IMR-90 (cell line): ENCODE results near the gene CELF5.

ENCODE experiments used
- BHLHE40 ChIP-seq: fragments of 150-350 bp; IDR thresholded peaks from 2 replicates; pipeline ENCODE4 v1.6.1; 2016; ENCODE audit warnings: mild to moderate bottlenecking, low read depth, low read length
- CEBPB ChIP-seq: IDR thresholded peaks from 2 replicates; pipeline ENCODE4 v1.6.1; 2012; ENCODE audit warnings: low read depth, low read length, improper control_type of control experiment
- CHD1 ChIP-seq: IDR thresholded peaks from 2 replicates; pipeline ENCODE4 v1.6.1; 2012; ENCODE audit warnings: low read depth, low read length, improper control_type of control experiment
- CTCF ChIP-seq: conservative IDR thresholded peaks from 2 replicates; pipeline ENCODE4 v1.5.1; 2012; ENCODE audit warnings: mild to moderate bottlenecking, low read depth, low read length, improper control_type of control experiment
- FOS ChIP-seq: fragments of 150-350 bp; IDR thresholded peaks from 2 replicates; pipeline ENCODE4 v1.6.1; 2016; ENCODE audit warnings: low read depth, low read length
- MAFK ChIP-seq: IDR thresholded peaks from 2 replicates; pipeline ENCODE4 v1.6.1; 2012; ENCODE audit warnings: low read depth, low read length, improper control_type of control experiment
- MAZ ChIP-seq: IDR thresholded peaks from 2 replicates; pipeline ENCODE4 v1.6.1; 2012; ENCODE audit warnings: low read depth, mild to moderate bottlenecking, low read length, improper control_type of control experiment, moderate library complexity, borderline replicate concordance
- MXI1 ChIP-seq: IDR thresholded peaks from 2 replicates; pipeline ENCODE4 v1.6.1; 2012; ENCODE audit warnings: low read depth, mild to moderate bottlenecking, low read length, moderate library complexity, borderline replicate concordance
- POLR2A ChIP-seq: IDR thresholded peaks from 2 replicates; pipeline ENCODE4 v1.6.1; 2012; ENCODE audit warnings: mild to moderate bottlenecking, low read depth, low read length
- RAD21 ChIP-seq: IDR thresholded peaks from 2 replicates; pipeline ENCODE4 v1.6.1; 2012; ENCODE audit warnings: low read length, improper control_type of control experiment
- RCOR1 ChIP-seq: IDR thresholded peaks from 2 replicates; pipeline ENCODE4 v1.6.1; 2012; ENCODE audit warnings: mild to moderate bottlenecking, low read length, improper control_type of control experiment; ENCODE audit not compliant: insufficient replicate concordance
- RFX5 ChIP-seq: IDR thresholded peaks from 2 replicates; pipeline ENCODE4 v1.8.0; 2012; ENCODE audit warnings: low read depth, mild to moderate bottlenecking, low read length, moderate library complexity
- SMC3 ChIP-seq: fragments of 150-350 bp; IDR thresholded peaks from 2 replicates; pipeline ENCODE4 v1.6.1; 2016; ENCODE audit warnings: low read depth, mild to moderate bottlenecking, antibody characterized with exemption, low read length, moderate library complexity
- TF ChIP-seq, protein P1 (sequence below): fragments of 150-350 bp; IDR thresholded peaks from 2 replicates; pipeline ENCODE4 v1.6.1; 2017; ENCODE audit warnings: mild to moderate bottlenecking, antibody characterized with exemption, low read length, low read depth

GRCh38 chr19:3211191-3211590, 13.3 kb upstream of the CELF5 start:
- no peak for TF ChIP-seq CTCF
- no peak for TF ChIP-seq MAZ
- TF ChIP-seq RCOR1: no peak
- no peak for TF ChIP-seq SMC3
- no peak for TF ChIP-seq POLR2A
- no peak for TF ChIP-seq RAD21
- no peak for TF ChIP-seq CHD1
- TF ChIP-seq, protein P1, sequence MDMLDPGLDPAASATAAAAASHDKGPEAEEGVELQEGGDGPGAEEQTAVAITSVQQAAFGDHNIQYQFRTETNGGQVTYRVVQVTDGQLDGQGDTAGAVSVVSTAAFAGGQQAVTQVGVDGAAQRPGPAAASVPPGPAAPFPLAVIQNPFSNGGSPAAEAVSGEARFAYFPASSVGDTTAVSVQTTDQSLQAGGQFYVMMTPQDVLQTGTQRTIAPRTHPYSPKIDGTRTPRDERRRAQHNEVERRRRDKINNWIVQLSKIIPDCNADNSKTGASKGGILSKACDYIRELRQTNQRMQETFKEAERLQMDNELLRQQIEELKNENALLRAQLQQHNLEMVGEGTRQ: no peak
- no peak for TF ChIP-seq CEBPB
- TF ChIP-seq FOS: no peak
- TF ChIP-seq MAFK: no peak
- TF ChIP-seq BHLHE40: no peak
- no peak for TF ChIP-seq RFX5
- TF ChIP-seq MXI1: no peak
